ENCODE data around the gene PADI4.

The PADI4 gene

DNA sequence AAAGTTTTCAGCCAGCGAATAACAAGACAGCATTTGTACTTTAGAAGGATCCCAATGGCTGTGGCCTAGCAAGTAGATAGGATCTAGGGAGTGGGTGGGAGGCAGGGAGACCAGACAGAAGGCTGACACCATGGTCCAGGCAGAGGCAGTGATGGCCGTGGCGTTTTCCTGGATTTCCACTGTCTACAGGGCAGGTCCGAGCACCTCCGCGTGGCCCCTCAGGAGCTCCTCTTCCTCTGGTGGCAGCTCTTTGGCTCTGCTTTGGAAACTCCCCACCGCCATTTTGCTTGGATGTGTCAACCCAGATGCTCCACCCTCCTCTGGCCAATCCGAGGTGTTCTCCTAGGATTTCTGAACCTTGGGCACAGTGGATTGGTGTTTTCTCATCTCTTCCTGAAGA, 25.1 kb downstream of the PADI4 start:
- no peak for ATAC-seq
- no peak for TF ChIP-seq ZNF70 (CRISPR knock-in tag; IDR thresholded peaks at IDR 0.05)
- TF ChIP-seq RARB (CRISPR knock-in tag; IDR thresholded peaks at IDR 0.05) = no peak
- TF ChIP-seq ZNF8 (CRISPR knock-in tag; IDR thresholded peaks at IDR 0.05) = no peak
- no peak for TF ChIP-seq SNAI2 (CRISPR knock-in tag; IDR thresholded peaks at IDR 0.05)
- no peak for TF ChIP-seq PPARA (CRISPR knock-in tag; IDR thresholded peaks at IDR 0.05; ENCODE audit: borderline replicate concordance)
- TF ChIP-seq ZFP3 (CRISPR knock-in tag; IDR thresholded peaks at IDR 0.05) = no peak
- TF ChIP-seq, protein P1, sequence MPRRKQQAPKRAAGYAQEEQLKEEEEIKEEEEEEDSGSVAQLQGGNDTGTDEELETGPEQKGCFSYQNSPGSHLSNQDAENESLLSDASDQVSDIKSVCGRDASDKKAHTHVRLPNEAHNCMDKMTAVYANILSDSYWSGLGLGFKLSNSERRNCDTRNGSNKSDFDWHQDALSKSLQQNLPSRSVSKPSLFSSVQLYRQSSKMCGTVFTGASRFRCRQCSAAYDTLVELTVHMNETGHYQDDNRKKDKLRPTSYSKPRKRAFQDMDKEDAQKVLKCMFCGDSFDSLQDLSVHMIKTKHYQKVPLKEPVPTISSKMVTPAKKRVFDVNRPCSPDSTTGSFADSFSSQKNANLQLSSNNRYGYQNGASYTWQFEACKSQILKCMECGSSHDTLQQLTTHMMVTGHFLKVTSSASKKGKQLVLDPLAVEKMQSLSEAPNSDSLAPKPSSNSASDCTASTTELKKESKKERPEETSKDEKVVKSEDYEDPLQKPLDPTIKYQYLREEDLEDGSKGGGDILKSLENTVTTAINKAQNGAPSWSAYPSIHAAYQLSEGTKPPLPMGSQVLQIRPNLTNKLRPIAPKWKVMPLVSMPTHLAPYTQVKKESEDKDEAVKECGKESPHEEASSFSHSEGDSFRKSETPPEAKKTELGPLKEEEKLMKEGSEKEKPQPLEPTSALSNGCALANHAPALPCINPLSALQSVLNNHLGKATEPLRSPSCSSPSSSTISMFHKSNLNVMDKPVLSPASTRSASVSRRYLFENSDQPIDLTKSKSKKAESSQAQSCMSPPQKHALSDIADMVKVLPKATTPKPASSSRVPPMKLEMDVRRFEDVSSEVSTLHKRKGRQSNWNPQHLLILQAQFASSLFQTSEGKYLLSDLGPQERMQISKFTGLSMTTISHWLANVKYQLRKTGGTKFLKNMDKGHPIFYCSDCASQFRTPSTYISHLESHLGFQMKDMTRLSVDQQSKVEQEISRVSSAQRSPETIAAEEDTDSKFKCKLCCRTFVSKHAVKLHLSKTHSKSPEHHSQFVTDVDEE (CRISPR knock-in tag; IDR thresholded peaks at IDR 0.05) = no peak
- TF ChIP-seq, protein P2, sequence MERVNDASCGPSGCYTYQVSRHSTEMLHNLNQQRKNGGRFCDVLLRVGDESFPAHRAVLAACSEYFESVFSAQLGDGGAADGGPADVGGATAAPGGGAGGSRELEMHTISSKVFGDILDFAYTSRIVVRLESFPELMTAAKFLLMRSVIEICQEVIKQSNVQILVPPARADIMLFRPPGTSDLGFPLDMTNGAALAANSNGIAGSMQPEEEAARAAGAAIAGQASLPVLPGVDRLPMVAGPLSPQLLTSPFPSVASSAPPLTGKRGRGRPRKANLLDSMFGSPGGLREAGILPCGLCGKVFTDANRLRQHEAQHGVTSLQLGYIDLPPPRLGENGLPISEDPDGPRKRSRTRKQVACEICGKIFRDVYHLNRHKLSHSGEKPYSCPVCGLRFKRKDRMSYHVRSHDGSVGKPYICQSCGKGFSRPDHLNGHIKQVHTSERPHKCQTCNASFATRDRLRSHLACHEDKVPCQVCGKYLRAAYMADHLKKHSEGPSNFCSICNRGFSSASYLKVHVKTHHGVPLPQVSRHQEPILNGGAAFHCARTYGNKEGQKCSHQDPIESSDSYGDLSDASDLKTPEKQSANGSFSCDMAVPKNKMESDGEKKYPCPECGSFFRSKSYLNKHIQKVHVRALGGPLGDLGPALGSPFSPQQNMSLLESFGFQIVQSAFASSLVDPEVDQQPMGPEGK (CRISPR knock-in tag; IDR thresholded peaks at IDR 0.05; ENCODE audit: borderline replicate concordance) = no peak
- TF ChIP-seq, protein P3, sequence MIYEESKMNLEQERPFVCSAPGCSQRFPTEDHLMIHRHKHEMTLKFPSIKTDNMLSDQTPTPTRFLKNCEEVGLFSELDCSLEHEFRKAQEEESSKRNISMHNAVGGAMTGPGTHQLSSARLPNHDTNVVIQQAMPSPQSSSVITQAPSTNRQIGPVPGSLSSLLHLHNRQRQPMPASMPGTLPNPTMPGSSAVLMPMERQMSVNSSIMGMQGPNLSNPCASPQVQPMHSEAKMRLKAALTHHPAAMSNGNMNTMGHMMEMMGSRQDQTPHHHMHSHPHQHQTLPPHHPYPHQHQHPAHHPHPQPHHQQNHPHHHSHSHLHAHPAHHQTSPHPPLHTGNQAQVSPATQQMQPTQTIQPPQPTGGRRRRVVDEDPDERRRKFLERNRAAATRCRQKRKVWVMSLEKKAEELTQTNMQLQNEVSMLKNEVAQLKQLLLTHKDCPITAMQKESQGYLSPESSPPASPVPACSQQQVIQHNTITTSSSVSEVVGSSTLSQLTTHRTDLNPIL (CRISPR knock-in tag; IDR thresholded peaks at IDR 0.05; ENCODE audit: low read depth) = no peak
- no peak for TF ChIP-seq TOX (CRISPR knock-in tag; IDR thresholded peaks at IDR 0.05; ENCODE audit: borderline replicate concordance)
- no peak for TF ChIP-seq ZFP30 (CRISPR knock-in tag; IDR thresholded peaks at IDR 0.05)
- TF ChIP-seq ISL1 (CRISPR knock-in tag; IDR thresholded peaks at IDR 0.05) = no peak
- TF ChIP-seq CSDC2 (CRISPR knock-in tag; IDR thresholded peaks at IDR 0.05) = no peak
- no peak for TF ChIP-seq ESRRG (CRISPR knock-in tag; IDR thresholded peaks at IDR 0.05)
- TF ChIP-seq OSR1 (CRISPR knock-in tag; IDR thresholded peaks at IDR 0.05) = no peak
- TF ChIP-seq ARNTL (CRISPR knock-in tag; IDR thresholded peaks at IDR 0.05; ENCODE audit: borderline replicate concordance, low read depth) = no peak
- TF ChIP-seq, protein P4, sequence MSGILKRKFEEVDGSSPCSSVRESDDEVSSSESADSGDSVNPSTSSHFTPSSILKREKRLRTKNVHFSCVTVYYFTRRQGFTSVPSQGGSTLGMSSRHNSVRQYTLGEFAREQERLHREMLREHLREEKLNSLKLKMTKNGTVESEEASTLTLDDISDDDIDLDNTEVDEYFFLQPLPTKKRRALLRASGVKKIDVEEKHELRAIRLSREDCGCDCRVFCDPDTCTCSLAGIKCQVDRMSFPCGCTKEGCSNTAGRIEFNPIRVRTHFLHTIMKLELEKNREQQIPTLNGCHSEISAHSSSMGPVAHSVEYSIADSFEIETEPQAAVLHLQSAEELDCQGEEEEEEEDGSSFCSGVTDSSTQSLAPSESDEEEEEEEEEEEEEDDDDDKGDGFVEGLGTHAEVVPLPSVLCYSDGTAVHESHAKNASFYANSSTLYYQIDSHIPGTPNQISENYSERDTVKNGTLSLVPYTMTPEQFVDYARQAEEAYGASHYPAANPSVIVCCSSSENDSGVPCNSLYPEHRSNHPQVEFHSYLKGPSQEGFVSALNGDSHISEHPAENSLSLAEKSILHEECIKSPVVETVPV (CRISPR knock-in tag; IDR thresholded peaks at IDR 0.05) = no peak
- TF ChIP-seq ZC3H10 (CRISPR knock-in tag; IDR thresholded peaks at IDR 0.05) = no peak
- TF ChIP-seq BACH2 (CRISPR knock-in tag; IDR thresholded peaks at IDR 0.05; ENCODE audit: borderline replicate concordance) = no peak
- no peak for TF ChIP-seq ZNF565 (CRISPR knock-in tag; conservative IDR thresholded peaks at IDR 0.05; ENCODE audit: low read depth)

DNA sequence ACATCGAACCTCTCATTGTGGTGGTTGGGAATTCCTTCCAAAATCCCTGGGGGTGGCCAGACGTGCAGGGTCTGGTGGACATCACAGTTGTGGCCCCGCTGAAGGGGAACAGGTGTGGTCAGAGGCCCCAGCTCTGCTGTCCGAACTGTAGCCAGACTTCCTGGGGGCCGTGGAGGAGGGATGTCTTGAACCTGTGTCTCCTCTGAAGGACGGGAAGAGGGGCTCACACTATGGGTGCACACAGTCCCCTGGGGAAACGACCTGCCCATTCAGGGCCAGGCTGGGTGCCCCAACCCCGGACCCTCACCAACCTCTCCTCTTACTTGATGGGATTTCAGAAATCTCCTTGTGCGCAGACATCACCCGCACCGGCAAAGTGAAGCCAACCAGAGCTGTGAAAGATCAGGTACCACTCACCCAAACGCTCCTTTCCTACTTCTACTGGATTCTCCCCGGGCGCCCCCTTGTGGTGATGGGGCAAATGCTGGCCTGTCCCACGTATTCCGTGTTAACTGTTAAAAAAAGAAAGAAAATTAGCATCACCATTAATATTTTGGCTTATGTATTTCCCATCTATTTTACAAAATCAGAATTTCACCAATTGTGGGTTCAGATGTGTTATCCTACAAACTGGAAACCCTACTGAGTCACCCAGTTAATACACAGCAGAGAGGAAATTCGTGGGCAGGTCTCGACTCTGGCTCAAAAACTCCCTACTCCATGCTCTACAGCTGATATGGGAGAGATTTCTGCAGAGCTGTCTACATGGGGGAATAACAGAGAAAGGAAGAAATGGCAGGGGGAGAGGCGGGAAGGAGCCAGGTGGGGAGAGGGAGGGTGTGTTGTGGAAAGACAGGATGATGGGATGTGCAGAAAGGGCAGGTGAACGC, 28.1 kb downstream of the PADI4 start:
- peak; percentile 96 for ATAC-seq
- no peak for TF ChIP-seq BACH2 (CRISPR knock-in tag; IDR thresholded peaks at IDR 0.05; ENCODE audit: borderline replicate concordance)
- TF ChIP-seq, protein P2 (CRISPR knock-in tag; IDR thresholded peaks at IDR 0.05; ENCODE audit: borderline replicate concordance) = no peak
- TF ChIP-seq ZNF565 (CRISPR knock-in tag; conservative IDR thresholded peaks at IDR 0.05; ENCODE audit: low read depth) = no peak
- no peak for TF ChIP-seq OSR1 (CRISPR knock-in tag; IDR thresholded peaks at IDR 0.05)
- no peak for TF ChIP-seq ARNTL (CRISPR knock-in tag; IDR thresholded peaks at IDR 0.05; ENCODE audit: borderline replicate concordance, low read depth)
- no peak for TF ChIP-seq CSDC2 (CRISPR knock-in tag; IDR thresholded peaks at IDR 0.05)
- no peak for TF ChIP-seq RARB (CRISPR knock-in tag; IDR thresholded peaks at IDR 0.05)
- TF ChIP-seq, protein P3 (CRISPR knock-in tag; IDR thresholded peaks at IDR 0.05; ENCODE audit: low read depth) = no peak
- no peak for TF ChIP-seq ZNF70 (CRISPR knock-in tag; IDR thresholded peaks at IDR 0.05)
- TF ChIP-seq, protein P1 (CRISPR knock-in tag; IDR thresholded peaks at IDR 0.05) = no peak
- TF ChIP-seq TOX (CRISPR knock-in tag; IDR thresholded peaks at IDR 0.05; ENCODE audit: borderline replicate concordance) = no peak
- TF ChIP-seq ISL1 (CRISPR knock-in tag; IDR thresholded peaks at IDR 0.05) = no peak
- no peak for TF ChIP-seq PPARA (CRISPR knock-in tag; IDR thresholded peaks at IDR 0.05; ENCODE audit: borderline replicate concordance)
- TF ChIP-seq, protein P5, sequence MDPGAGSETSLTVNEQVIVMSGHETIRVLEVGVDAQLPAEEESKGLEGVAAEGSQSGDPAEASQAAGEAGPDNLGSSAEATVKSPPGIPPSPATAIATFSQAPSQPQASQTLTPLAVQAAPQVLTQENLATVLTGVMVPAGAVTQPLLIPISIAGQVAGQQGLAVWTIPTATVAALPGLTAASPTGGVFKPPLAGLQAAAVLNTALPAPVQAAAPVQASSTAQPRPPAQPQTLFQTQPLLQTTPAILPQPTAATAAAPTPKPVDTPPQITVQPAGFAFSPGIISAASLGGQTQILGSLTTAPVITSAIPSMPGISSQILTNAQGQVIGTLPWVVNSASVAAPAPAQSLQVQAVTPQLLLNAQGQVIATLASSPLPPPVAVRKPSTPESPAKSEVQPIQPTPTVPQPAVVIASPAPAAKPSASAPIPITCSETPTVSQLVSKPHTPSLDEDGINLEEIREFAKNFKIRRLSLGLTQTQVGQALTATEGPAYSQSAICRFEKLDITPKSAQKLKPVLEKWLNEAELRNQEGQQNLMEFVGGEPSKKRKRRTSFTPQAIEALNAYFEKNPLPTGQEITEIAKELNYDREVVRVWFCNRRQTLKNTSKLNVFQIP (CRISPR knock-in tag; IDR thresholded peaks at IDR 0.05; ENCODE audit: borderline replicate concordance, low read depth) = no peak
- TF ChIP-seq ESRRG (CRISPR knock-in tag; IDR thresholded peaks at IDR 0.05) = no peak
- no peak for TF ChIP-seq ZFP3 (CRISPR knock-in tag; IDR thresholded peaks at IDR 0.05)

All from SK-N-SH treated with all-trans-retinoic acid at 6 μM for 48 hours (cell line).